Stimulated activated CD8-positive, alpha-beta memory T cell treated with anti-CD3 and anti-CD28 coated beads, Interleukin-4, amount 100 ng/mL, for 4 hours (primary cell): ENCODE measurements around the gene IL4.

Experiments
- DNase-seq, 2 donors: peaks; one replicate each; pipeline ENCODE4 v3.0.0-alpha.2; 2020; ENCODE audit warnings: low read depth in 2 of 2, low spot score in 1 of 2

IL4 gene

GRCh38 chr5:132658381-132659302 is 15.1 kb upstream of the IL4 start:
- DNase-seq: no peak

DNA sequence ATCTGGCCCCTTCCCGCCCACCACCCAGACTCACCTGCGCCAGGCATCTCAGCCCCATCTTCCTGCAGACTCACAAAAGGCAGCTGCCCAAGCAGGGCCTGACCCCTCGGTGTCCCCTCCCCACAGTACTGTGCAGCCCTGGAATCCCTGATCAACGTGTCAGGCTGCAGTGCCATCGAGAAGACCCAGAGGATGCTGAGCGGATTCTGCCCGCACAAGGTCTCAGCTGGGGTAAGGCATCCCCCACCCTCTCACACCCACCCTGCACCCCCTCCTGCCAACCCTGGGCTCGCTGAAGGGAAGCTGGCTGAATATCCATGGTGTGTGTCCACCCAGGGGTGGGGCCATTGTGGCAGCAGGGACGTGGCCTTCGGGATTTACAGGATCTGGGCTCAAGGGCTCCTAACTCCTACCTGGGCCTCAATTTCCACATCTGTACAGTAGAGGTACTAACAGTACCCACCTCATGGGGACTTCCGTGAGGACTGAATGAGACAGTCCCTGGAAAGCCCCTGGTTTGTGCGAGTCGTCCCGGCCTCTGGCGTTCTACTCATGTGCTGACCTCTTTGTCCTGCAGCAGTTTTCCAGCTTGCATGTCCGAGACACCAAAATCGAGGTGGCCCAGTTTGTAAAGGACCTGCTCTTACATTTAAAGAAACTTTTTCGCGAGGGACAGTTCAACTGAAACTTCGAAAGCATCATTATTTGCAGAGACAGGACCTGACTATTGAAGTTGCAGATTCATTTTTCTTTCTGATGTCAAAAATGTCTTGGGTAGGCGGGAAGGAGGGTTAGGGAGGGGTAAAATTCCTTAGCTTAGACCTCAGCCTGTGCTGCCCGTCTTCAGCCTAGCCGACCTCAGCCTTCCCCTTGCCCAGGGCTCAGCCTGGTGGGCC is 13.9 kb upstream of the IL4 start:
- DNase-seq: no peak

GRCh38 chr5:132661231-132662003 is 12.4 kb upstream of the IL4 start:
- DNase-seq: no peak

DNA sequence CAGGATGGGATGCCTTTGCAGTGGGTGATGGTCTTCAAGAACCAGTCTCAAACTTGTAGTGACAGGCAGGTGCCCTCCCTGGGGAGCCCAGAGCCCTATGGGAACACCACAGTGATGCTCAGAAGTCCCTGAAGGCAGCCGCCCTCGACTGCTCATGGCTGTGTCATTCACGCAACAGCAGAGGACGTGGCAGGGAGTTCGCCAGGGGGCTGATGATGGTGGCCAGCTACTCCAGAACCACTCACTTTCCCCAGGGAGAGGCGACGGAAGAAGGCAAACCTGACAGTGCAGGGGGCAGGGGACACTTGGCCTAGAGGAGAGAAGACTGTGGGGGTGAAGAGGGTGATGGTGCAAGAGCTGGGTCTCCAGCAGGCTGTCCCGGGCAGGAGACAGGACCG is 11.8 kb upstream of the IL4 start:
- DNase-seq: no peak

DNA sequence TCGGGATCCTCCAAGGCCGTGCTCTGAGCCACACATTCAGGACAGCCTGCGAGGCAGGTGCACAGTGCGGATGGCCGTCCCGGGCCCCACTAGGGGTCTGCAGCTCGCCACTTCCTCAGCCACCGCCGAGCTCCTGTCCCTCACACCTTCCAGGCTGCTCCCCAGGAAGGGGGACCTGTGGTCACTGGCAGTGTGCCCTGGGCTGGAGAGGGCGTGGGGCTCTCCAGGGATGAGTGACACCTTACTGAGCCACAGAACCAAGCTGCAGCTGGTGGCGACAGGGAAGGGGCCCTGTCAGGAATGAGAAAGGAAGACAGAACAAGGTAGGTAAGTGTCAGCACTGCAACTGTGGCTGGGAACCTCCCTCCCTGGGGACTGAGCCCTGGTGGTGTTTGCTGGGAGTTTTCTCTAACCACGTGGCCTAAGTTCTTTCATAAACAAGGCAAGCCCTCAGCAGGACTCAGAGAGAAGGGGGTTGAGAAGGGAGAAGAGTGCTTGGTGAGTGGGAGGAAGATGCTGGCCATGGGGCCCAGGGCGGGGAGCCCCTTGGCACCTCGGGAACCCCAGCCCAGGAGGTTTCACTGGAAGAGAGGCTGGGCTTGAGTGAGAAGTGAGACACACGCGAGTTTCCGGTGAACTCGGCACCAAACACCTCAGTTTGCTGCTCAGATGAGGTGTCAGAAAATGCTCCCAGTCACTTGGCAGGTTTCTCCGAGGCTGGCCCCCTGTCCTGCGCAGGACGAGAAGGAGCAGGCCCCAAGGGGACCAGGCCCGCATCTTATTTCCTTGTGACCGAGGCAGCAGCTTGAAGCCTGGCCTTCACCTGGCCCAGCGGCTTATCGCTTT is 10.6 kb upstream of the IL4 start:
- no peak for DNase-seq

GRCh38 chr5:132663771-132664695 is 9.8 kb upstream of the IL4 start:
- no peak for DNase-seq

DNA sequence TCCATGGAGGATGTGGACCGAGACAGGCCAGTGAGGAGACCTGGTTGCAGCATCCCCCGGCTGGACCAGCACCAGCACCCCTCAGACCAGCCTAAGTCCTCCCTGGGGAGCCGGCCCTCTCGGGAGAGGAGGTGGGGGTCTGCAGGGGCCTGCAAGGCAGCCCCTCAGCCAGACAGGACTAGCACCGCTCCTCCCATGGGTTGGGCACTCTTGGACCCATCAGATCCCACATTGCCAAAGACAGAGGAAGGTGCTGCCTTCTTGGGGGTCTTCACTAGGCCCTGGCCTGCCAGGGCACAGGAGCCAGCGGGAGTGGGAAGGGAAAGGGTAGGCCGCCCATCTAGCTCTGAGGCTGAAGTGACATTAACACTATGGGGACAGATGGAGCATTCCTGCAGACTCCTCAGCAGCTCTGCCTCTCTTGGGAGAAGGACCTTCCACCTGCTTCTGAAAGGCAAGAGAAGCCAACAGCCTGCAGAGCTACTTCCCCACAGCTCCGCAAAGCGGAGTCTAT is 9.0 kb upstream of the IL4 start:
- no peak for DNase-seq

- no peak for DNase-seq
These were observed 8.2 kb upstream of the IL4 start for GRCh38 chr5:132665574-132666080.

DNA sequence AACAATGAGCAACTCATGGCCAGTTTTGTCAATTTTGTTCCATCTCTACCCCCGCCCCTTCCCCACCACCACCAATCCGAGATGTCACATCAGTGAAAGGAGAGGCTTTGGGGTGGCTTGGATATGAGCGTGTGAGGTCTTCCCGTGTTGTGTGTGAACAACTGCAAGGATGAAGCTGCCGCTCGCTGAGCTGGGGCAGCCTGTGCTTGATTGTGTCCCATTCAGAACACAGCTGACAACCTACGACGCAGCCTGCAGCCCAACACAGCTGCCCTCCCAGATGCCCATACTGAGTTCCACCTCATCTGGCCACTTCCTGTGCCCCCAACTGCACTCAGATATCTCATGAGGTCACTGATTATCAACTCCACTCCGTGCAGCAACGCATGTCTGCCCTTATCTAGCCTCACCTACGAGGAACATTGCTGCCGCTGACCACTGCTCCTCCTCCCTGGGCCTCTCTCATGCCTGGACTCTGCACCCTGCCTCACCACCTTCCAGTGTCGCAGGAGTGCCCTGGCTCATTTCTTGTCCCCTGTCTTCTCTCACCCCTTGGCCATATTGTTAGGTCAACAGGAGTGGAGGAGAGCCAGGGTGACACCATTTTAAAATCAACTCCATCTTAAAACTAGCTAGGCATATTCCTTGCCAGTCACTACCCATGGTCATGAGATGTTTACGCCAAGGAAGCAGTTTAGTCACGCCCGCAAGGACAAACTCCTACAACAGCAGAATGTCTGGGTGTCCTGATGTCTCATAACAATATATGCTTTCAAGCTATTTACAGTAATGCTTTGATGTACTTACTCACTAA is 7.3 kb upstream of the IL4 start:
- DNase-seq: no peak

- no peak for DNase-seq
These were observed 6.5 kb upstream of the IL4 start for GRCh38 chr5:132667309-132667708.

DNA sequence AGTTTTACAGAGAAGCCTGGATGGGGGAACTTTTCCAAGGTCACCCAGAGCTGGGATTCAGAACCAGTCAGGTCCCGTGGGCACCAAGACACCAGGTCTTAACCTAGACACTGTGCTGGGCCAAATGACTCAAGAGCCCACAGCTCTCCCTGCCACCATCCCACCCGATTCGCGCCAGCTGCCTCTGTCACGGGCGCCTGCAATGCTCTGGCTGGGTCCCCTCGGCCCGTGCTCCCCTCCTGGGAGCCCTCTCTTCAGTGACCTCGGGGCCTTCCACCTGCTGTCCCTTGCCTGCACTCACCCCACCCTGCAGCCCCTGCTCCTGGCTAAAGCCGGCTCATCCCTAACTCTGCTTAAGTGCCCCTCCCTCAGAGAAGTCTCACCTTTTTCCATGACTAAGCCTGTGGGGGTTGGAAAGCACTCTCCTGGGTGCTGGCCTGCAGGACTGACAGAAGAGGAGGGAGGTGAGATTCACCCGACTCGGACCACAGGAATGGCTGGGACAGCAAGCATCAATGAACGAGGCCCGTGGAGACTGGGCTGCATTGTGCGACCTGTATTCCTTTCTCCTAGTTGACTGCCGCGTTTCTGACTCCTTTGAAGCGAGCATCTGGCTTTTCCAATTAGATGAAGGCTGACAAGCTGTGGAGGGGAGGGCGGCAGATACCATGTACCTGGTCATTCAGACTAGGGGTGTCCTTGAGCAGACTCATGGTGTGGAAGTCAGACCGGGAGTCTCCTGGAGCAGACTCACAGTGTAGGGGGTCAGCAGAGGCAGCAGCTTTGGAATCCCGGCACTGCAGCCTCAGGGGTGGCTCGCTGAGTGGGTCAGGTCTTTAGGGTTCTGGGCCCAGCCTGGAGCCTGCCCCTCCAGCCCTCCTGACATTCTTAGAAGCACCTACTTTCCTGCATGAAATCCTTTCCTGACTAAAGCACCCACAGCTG is 5.8 kb upstream of the IL4 start:
- DNase-seq: no peak

GRCh38 chr5:132668706-132669454 is 4.9 kb upstream of the IL4 start:
- no peak for DNase-seq

GRCh38 chr5:132669455-132669820 is 4.4 kb upstream of the IL4 start:
- DNase-seq: no peak

DNA sequence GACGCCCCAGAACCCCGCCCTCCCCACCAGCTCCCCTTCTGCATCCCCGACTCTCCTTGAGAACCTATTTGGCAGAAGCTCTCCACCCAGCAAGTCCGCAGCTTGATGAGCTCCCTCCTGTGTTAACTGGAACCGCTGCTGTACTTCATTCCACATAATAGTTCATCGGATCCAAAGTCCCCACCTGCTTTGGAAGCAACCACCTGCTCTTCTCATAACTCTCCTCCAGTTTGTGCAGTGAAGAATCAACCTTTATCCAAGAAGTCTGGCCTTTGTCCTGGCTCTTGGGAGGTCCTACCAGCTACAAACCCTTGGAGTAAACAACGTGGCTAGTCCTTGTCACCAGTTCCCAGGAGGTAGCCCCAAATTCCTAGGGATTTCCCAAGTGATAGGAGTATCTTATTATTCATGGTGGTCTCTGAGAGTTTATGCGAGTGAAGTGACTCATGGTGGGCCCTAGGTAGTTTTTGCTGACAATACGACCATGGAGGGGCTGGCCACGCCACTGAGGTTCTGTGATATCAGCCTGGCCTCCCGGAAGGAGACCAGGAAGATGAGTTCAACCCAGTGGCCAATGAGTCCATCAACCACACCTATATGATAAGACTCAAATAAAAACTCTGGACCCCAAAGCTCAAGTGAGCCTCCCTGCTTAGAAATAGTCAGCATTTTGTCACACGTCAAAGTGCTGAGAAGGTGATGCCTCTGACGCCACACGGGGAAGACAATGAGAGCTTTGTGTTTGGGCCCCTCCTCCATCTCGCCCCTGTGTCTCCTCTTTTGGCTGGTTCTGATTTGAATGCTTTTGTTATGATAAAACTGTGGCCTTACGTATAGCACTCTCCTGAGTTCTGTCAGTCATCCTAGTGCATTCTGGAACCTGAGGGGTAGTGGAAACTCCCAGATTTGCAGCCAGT is 3.6 kb upstream of the IL4 start:
- DNase-seq: no peak

- DNase-seq: no peak
These were observed 2.8 kb upstream of the IL4 start for GRCh38 chr5:132671000-132671399.
